ENCODE measurements around the gene SNAI1. TPM values are rescaled to one million over a fixed set of nuclear protein-coding genes. Genes with fewer than 3 reads are reported as not detected.

The SNAI1 gene
- total RNA-seq, 1 experiment from 2014 or later: 5.4 TPM

GRCh38 chr20:50004229-50004628 is 21.4 kb downstream of the SNAI1 start:
- no peaks in the 10 kb centered on the region for H3K79me2 ChIP-seq (ENCODE audit: low read length)
- DNase-seq: no peak
- TF ChIP-seq, protein P1, sequence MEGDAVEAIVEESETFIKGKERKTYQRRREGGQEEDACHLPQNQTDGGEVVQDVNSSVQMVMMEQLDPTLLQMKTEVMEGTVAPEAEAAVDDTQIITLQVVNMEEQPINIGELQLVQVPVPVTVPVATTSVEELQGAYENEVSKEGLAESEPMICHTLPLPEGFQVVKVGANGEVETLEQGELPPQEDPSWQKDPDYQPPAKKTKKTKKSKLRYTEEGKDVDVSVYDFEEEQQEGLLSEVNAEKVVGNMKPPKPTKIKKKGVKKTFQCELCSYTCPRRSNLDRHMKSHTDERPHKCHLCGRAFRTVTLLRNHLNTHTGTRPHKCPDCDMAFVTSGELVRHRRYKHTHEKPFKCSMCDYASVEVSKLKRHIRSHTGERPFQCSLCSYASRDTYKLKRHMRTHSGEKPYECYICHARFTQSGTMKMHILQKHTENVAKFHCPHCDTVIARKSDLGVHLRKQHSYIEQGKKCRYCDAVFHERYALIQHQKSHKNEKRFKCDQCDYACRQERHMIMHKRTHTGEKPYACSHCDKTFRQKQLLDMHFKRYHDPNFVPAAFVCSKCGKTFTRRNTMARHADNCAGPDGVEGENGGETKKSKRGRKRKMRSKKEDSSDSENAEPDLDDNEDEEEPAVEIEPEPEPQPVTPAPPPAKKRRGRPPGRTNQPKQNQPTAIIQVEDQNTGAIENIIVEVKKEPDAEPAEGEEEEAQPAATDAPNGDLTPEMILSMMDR (conservative IDR thresholded peaks at IDR 0.05; ENCODE audit: low read depth, low read length): no peak
- TF ChIP-seq EZH2 (IDR thresholded peaks at IDR 0.05; ENCODE audit: low read length, unreplicated experiment) (no peak), EZH2phosphoT487 (IDR thresholded peaks at IDR 0.05; ENCODE audit: borderline replicate concordance, low read length) (no peak)
- H3K9me3 ChIP-seq (ENCODE audit: low read length): no peaks in the 10 kb centered on the region
- no peaks in the 10 kb centered on the region for H3K4me1 ChIP-seq (ENCODE audit: insufficient read depth, low read length)
- H3K9me2 ChIP-seq (replicated peaks; ENCODE audit: low read length): no peaks in the 10 kb centered on the region
- no peak overlapping the region for H2AFZ ChIP-seq (ENCODE audit: low read length)
- H4K20me1 ChIP-seq (ENCODE audit: low read length): no peaks in the 10 kb centered on the region
- no peaks in the 10 kb centered on the region for H3K36me3 ChIP-seq (ENCODE audit: low read depth, low read length)
- H3F3A ChIP-seq (ENCODE audit: low read length, unreplicated experiment): no peaks in the 10 kb centered on the region
- H3K9ac ChIP-seq (ENCODE audit: low read length): no peak overlapping the region
- POLR2A ChIA-PET (ENCODE audit: unreplicated experiment): no interaction called here
- H3K27me3 ChIP-seq (ENCODE audit: low read length): no peaks in the 10 kb centered on the region
- ATAC-seq: no peak
- H3K4me2 ChIP-seq (ENCODE audit: low read length): no peak overlapping the region
- intact Hi-C loops (cut with micrococcal nuclease): no loop called here
- H3K4me3 ChIP-seq (ENCODE audit: low read length): no peak overlapping the region
- CTCF ChIA-PET: no interaction called here
- no peak overlapping the region for H3K27ac ChIP-seq (ENCODE audit: low read length)
- BruUV-seq (replicated peaks): no TSS peak

DNA sequence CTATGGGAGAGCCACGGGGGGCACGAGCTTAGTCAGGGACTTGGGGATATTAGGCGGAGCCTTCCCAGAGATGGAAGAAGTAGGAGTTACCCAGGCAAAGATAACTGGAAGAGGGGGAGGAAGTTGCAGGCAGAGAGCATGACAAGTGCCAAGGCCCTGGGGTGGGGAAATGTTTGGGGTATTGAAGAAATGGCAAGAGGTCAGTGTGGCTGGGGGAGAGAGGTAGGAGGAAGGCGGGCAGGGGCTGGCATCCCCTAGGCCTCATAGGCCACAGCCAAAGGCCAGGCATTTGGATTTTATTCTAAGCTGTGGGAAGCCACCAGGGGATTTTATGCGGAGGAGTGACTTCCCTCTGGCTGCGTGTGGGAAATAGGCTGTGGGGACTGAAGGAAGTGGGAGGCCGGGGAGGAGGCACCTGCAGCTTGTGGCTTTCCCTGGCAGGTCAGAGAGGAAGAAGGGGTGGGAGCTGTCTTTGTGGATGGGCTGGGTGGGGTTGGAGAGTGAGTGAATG is 22.7 kb downstream of the SNAI1 start:
- H3K27ac ChIP-seq (ENCODE audit: low read length): no peak overlapping the region
- H3K4me2 ChIP-seq (ENCODE audit: low read length): no peak overlapping the region
- no peaks in the 10 kb centered on the region for H3K9me3 ChIP-seq (ENCODE audit: low read length)
- DNase-seq (no peak), ATAC-seq (no peak)
- POLR2A ChIA-PET (ENCODE audit: unreplicated experiment): no interaction called here
- H2AFZ ChIP-seq (ENCODE audit: low read length): no peak overlapping the region
- H4K20me1 ChIP-seq (ENCODE audit: low read length): no peaks in the 10 kb centered on the region
- CTCF ChIA-PET: no interaction called here
- no peaks in the 10 kb centered on the region for H3F3A ChIP-seq (ENCODE audit: low read length, unreplicated experiment)
- intact Hi-C loops (cut with micrococcal nuclease): no loop called here
- H3K9me2 ChIP-seq (replicated peaks; ENCODE audit: low read length): no peaks in the 10 kb centered on the region
- no peaks in the 10 kb centered on the region for H3K27me3 ChIP-seq (ENCODE audit: low read length)
- no peaks in the 10 kb centered on the region for H3K36me3 ChIP-seq (ENCODE audit: low read depth, low read length)
- no peak overlapping the region for H3K4me3 ChIP-seq (ENCODE audit: low read length)
- H3K9ac ChIP-seq (ENCODE audit: low read length): no peak overlapping the region
- no TSS peak for BruUV-seq (replicated peaks)
- no peak for TF ChIP-seq EZH2 (IDR thresholded peaks at IDR 0.05; ENCODE audit: low read length, unreplicated experiment)
- H3K4me1 ChIP-seq (ENCODE audit: insufficient read depth, low read length): no peaks in the 10 kb centered on the region
- H3K79me2 ChIP-seq (ENCODE audit: low read length): no peaks in the 10 kb centered on the region

DNA sequence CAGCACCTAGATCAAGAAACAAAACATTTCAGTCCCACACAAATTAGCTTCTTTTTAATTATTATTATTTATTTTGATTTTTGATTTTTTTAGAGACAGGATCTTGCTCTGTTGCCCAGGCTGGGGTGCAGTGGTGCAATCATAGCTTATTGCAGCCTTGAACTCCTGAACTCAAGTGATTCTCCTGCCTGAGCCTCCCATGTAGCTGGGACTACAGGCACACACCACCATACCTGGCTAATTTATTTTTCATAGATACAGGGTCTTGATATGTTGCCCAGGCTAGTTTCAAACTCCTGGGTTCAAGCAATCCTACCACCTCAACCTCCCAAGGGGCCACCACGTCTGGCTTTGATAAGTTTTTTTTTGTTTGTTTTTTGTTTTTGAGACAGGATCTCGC is 24.6 kb downstream of the SNAI1 start:
- intact Hi-C loops (cut with micrococcal nuclease): no loop called here
- DNase-seq (no peak), ATAC-seq (no peak)
- no peak overlapping the region for H3K9ac ChIP-seq (ENCODE audit: low read length)
- no peaks in the 10 kb centered on the region for H3K79me2 ChIP-seq (ENCODE audit: low read length)
- no peak overlapping the region for H3K4me3 ChIP-seq (ENCODE audit: low read length)
- BruUV-seq (replicated peaks): no TSS peak
- no peak overlapping the region for H3K4me2 ChIP-seq (ENCODE audit: low read length)
- no peaks in the 10 kb centered on the region for H4K20me1 ChIP-seq (ENCODE audit: low read length)
- no peaks in the 10 kb centered on the region for H3K27me3 ChIP-seq (ENCODE audit: low read length)
- no peaks in the 10 kb centered on the region for H3K9me2 ChIP-seq (replicated peaks; ENCODE audit: low read length)
- H3K9me3 ChIP-seq (ENCODE audit: low read length): no peaks in the 10 kb centered on the region
- H3F3A ChIP-seq (ENCODE audit: low read length, unreplicated experiment): no peaks in the 10 kb centered on the region
- POLR2A ChIA-PET (ENCODE audit: unreplicated experiment): no interaction called here
- H2AFZ ChIP-seq (ENCODE audit: low read length): no peak overlapping the region
- no peak overlapping the region for H3K27ac ChIP-seq (ENCODE audit: low read length)
- CTCF ChIA-PET: no interaction called here
- H3K36me3 ChIP-seq (ENCODE audit: low read depth, low read length): no peaks in the 10 kb centered on the region
- TF ChIP-seq, protein P1 (conservative IDR thresholded peaks at IDR 0.05; ENCODE audit: low read depth, low read length): no peak
- TF ChIP-seq EZH2 (IDR thresholded peaks at IDR 0.05; ENCODE audit: low read length, unreplicated experiment): no peak
- TF ChIP-seq EZH2phosphoT487 (IDR thresholded peaks at IDR 0.05; ENCODE audit: borderline replicate concordance, low read length): no peak
- H3K4me1 ChIP-seq (ENCODE audit: insufficient read depth, low read length): no peaks in the 10 kb centered on the region
